SK-N-SH treated with all-trans-retinoic acid at 6 μM for 48 hours (cell line): ENCODE data around the gene RCVRN.

Experiments
- ATAC-seq: fragments of 200-7000 bp; cut with Tn5 transposase; 3 replicates; pipeline ENCODE4 v1.9.1; 2020; ENCODE audit warnings: mild to moderate bottlenecking, moderate library complexity
- ARNTL ChIP-seq: fragments of 450-650 bp; formaldehyde crosslinking; IDR thresholded peaks from 2 replicates; pipeline ENCODE4 v1.5.0; 2020; ENCODE audit warnings: low read depth, mild to moderate bottlenecking, moderate library complexity, borderline replicate concordance
- BACH2 ChIP-seq: fragments of 250-450 bp; sonication (Bioruptor Pico); IDR thresholded peaks from 2 replicates; pipeline ENCODE4 v1.9.0; 2021; ENCODE audit warnings: mild to moderate bottlenecking, borderline replicate concordance
- CREB5 ChIP-seq: fragments of 250-450 bp; sonication (Bioruptor Pico); IDR thresholded peaks from 2 replicates; pipeline ENCODE4 v1.5.1; 2020; ENCODE audit warnings: low read depth, mild to moderate bottlenecking, moderate library complexity
- CSDC2 ChIP-seq: fragments of 250-450 bp; sonication (Bioruptor Pico); IDR thresholded peaks from 2 replicates; pipeline ENCODE4 v1.5.0; 2020; ENCODE audit warnings: mild to moderate bottlenecking, moderate library complexity
- ESRRG ChIP-seq: fragments of 250-450 bp; sonication (Bioruptor Pico); IDR thresholded peaks from 2 replicates; pipeline ENCODE4 v1.6.1; 2021; ENCODE audit warnings: mild to moderate bottlenecking
- GLIS3 ChIP-seq: fragments of 250-450 bp; sonication (Bioruptor Pico); IDR thresholded peaks from 2 replicates; pipeline ENCODE4 v1.5.0; 2020; ENCODE audit warnings: mild to moderate bottlenecking, moderate library complexity
- ISL1 ChIP-seq: fragments of 250-450 bp; sonication (Bioruptor Pico); IDR thresholded peaks from 2 replicates; pipeline ENCODE4 v2.1.2; 2022; ENCODE audit warnings: mild to moderate bottlenecking, moderate library complexity
- OSR1 ChIP-seq: fragments of 250-450 bp; sonication (Bioruptor Pico); IDR thresholded peaks from 2 replicates; pipeline ENCODE4 v1.8.0; 2022; ENCODE audit warnings: moderate library complexity, mild to moderate bottlenecking, inconsistent platforms
- POU6F1 ChIP-seq: fragments of 250-450 bp; sonication (Bioruptor Pico); IDR thresholded peaks from 2 replicates; pipeline ENCODE4 v1.8.0; 2021; ENCODE audit warnings: low read depth, mild to moderate bottlenecking, moderate library complexity, borderline replicate concordance
- SNAI2 ChIP-seq: fragments of 250-450 bp; sonication (Bioruptor Pico); IDR thresholded peaks from 2 replicates; pipeline ENCODE4 v1.5.0; 2020; ENCODE audit warnings: mild to moderate bottlenecking, moderate library complexity
- TCF4 ChIP-seq: fragments of 250-450 bp; sonication (Bioruptor Pico); IDR thresholded peaks from 2 replicates; pipeline ENCODE4 v1.8.0; 2021; ENCODE audit warnings: mild to moderate bottlenecking, moderate library complexity, borderline replicate concordance
- TSHZ2 ChIP-seq: fragments of 250-450 bp; sonication (Bioruptor Pico); IDR thresholded peaks from 2 replicates; pipeline ENCODE4 v1.5.0; 2020; ENCODE audit warnings: mild to moderate bottlenecking, moderate library complexity
- ZC3H10 ChIP-seq: fragments of 250-450 bp; sonication (Bioruptor Pico); IDR thresholded peaks from 2 replicates; pipeline ENCODE4 v1.5.1; 2021; ENCODE audit warnings: mild to moderate bottlenecking, moderate library complexity
- ZFP3 ChIP-seq: fragments of 250-450 bp; sonication (Bioruptor Pico); IDR thresholded peaks from 2 replicates; pipeline ENCODE4 v1.5.0; 2020; ENCODE audit warnings: mild to moderate bottlenecking, moderate library complexity
- ZFP30 ChIP-seq: fragments of 450-650 bp; formaldehyde crosslinking; IDR thresholded peaks from 2 replicates; pipeline ENCODE4 v1.5.0; 2022; ENCODE audit warnings: mild to moderate bottlenecking, moderate library complexity
- ZNF565 ChIP-seq: fragments of 450-650 bp; formaldehyde crosslinking; conservative IDR thresholded peaks from 2 replicates; pipeline ENCODE4 v1.5.0; 2020; ENCODE audit warnings: low read depth, mild to moderate bottlenecking, moderate library complexity
- ZNF8 ChIP-seq: fragments of 450-650 bp; formaldehyde crosslinking; IDR thresholded peaks from 2 replicates; pipeline ENCODE4 v1.5.0; 2020; ENCODE audit warnings: mild to moderate bottlenecking, moderate library complexity

Gene RCVRN

GRCh38 chr17:9917801-9918200 is 12.7 kb upstream of the RCVRN start (continued):
- TF ChIP-seq ISL1 (CRISPR knock-in tag): no peak
- TF ChIP-seq ZFP3: no peak
- no peak for TF ChIP-seq BACH2
- no peak for TF ChIP-seq CSDC2
- TF ChIP-seq CREB5 (CRISPR knock-in tag): no peak
- TF ChIP-seq, all 23 proteins: peak for 0

GRCh38 chr17:9917131-9917530 is 12.1 kb upstream of the RCVRN start:
- TF ChIP-seq ARNTL (no peak), POU6F1 (no peak), ZNF8 (no peak), CREB5 (CRISPR knock-in tag) (no peak), BACH2 (no peak), SNAI2 (CRISPR knock-in tag) (no peak)
- ATAC-seq: no peak

GRCh38 chr17:9916108-9916507 is 11.0 kb upstream of the RCVRN start:
- ATAC-seq: no peak

GRCh38 chr17:9913476-9913875 is 8.4 kb upstream of the RCVRN start:
- no peak for ATAC-seq
- TF ChIP-seq POU6F1 (no peak), OSR1 (no peak)

More at GRCh38 chr17:9916108-9916507, 11.0 kb upstream of the RCVRN start:
- no peak for TF ChIP-seq ARNTL
- no peak for TF ChIP-seq OSR1
- no peak for TF ChIP-seq ZNF565 (CRISPR knock-in tag)
- TF ChIP-seq ZC3H10 (CRISPR knock-in tag): no peak
- TF ChIP-seq ESRRG (CRISPR knock-in tag): no peak
- TF ChIP-seq, all 23 proteins: peak for 0

GRCh38 chr17:9912121-9913099 is 7.3 kb upstream of the RCVRN start:
- TF ChIP-seq ISL1 (CRISPR knock-in tag) (no peak), ZNF8 (no peak), ARNTL (no peak), ESRRG (CRISPR knock-in tag) (no peak), ZC3H10 (CRISPR knock-in tag) (no peak), SNAI2 (CRISPR knock-in tag) (no peak), OSR1 (no peak), TSHZ2 (CRISPR knock-in tag) (no peak), ZFP30 (CRISPR knock-in tag) (no peak), TCF4 (CRISPR knock-in tag) (no peak), GLIS3 (no peak)
- no peak for ATAC-seq
